Measurements from ENCODE around the gene PCLAF.

DNA sequence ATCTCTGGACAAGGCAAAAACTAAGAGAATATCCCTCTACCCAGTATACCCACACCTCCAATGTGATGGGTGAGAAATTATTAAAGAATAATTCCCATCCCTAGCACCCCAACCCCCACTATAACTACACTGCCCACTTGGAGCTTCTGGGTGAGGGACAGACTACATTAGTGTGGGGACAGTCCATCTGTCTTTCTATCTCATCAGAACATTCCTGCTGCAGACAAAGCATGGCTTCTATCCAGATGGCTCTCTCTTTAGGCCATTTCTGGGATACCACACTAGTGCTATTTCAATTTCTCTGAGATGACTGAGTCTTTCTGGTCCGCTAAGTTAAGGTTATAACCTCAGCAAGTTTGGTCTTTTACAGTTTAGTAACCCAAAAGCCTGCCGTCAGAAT, 31.9 kb downstream of the PCLAF start:
- no peak for TF ChIP-seq GATA2 (IDR thresholded peaks at IDR 0.05; ENCODE audit: low read depth, low read length)
- TF ChIP-seq GATA3 (IDR thresholded peaks at IDR 0.05; ENCODE audit: low read depth, low read length): no peak
